DMS 273 treated with DMSO at 0.1 percent for 48 hours (cell line): Measurements from ENCODE around the gene C16orf95.
A peak's percentile ranks its signal among the peaks of the same experiment; 100 is the strongest.

ENCODE experiments used
- DNase-seq: peaks from one replicate; lab custom pipeline; 2025; lab: John Stamatoyannopoulos, UW

C16orf95 gene

GRCh38 chr16:87332150-87332549, 15.0 kb upstream of the C16orf95 start:
- no peak for DNase-seq

DNA sequence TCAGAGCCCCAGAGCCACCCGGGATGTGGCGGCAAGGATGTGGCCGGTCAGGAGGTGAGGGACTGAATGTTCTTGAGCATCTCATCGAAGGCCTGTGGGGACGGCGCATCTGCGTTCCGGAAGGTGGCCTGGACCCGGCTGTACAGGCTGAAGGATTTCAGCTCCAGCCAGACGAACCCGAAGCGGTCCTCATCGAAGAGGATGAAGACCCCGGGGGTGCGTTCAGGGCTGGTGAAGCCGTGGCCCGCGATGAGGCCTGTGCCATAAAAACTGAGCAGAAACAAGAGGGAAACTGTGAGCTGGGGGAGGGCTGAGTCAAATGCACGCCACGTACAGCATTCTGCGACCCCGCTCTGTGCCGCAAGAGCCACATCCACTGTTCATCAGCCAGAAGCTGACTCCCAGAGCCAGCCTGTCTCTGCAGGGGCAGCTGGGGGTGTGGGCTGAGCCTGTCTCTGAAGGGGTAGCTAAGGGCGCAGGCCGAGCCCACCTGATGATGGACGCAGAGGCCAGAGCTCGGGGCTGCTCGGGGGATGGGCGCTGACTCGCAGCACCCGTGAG, 14.1 kb upstream of the C16orf95 start:
- DNase-seq: no peak

DNA sequence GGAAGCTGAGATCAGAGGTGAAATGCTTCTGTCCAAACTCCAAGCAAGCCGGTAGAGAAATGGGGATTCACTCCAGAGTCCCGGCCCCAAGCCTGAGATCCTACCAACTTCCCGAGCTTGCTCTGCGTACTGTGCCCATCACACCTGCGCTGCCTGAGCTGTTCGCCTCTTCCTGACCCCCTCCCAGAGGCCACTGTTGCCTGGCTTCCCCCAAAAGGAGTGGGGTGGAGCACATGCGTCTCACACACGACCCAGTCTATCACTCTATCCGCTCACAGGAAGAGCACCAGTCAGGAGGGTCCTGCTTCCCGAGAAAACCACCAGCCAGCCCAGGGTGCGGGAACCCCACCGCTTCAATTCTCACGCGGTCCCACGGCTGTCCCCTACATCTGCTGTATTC, 13.5 kb upstream of the C16orf95 start:
- no peak for DNase-seq

GRCh38 chr16:87330257-87330624, 13.0 kb upstream of the C16orf95 start:
- DNase-seq: no peak

- DNase-seq: no peak
Measured at GRCh38 chr16:87329436-87330256, 12.5 kb upstream of the C16orf95 start.

- DNase-seq: no peak
Measured at GRCh38 chr16:87328846-87329245, 11.7 kb upstream of the C16orf95 start.

DNA sequence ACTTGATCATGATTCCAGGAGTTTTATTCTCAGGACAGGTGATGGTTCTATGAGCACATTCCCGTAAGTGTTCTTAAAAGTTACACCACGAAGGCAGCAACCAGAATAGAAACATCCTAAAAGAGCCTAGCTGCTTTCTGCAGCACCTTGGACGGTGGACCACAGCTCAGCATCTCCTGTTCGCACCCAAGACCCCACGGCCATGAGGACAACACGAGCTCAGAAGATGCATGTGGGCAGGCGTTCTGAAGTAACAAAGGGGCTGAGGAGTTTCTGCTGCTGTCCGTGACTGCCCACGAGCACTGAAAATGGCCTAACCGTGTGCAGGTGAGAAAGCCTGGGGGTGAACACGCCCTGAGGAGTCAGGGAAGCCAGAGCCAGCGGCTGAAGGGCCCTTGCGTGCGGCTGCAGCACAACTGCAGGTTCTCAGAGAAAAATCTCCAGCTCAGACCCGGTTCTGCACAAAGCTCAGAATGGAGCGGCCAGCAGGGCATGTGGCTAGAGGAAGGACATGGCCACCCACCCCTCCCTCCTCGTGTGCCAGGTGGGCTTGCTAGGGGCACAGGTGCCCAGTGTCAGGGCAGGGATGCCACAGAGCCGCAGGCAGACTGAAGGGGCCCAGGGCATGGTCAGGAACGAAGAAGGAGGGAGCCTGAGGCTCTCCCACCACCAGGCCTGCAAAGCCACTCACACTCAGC, 10.8 kb upstream of the C16orf95 start:
- DNase-seq: no peak

- DNase-seq: no peak
Measured at GRCh38 chr16:87326151-87326571, 9.0 kb upstream of the C16orf95 start.

DNA sequence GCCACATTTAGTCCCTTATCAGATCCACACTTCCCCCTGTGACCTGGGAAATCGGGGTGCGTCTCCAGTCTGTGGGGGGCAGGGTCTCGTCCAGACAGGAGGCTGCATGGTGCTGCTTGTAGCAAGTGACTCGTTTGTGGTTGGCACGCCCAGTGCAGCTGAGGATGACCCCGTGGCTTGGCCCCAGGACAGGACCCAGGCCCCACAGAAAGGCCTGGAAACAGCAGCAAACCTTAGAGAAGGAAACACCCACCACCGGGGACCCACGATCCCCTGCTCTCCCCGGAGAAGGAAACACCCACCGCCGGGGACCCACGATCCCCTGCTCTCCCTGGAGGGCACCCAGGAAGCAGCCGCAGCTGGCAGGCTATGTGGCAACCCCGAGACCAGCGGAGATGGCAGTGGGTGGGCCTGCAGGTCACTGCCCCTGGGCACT, 8.2 kb upstream of the C16orf95 start:
- DNase-seq: no peak

- DNase-seq: no peak
Measured at GRCh38 chr16:87324411-87325275, 7.5 kb upstream of the C16orf95 start.

- peak; percentile 57 for DNase-seq
Measured at GRCh38 chr16:87323727-87324410, 6.7 kb upstream of the C16orf95 start.

DNA sequence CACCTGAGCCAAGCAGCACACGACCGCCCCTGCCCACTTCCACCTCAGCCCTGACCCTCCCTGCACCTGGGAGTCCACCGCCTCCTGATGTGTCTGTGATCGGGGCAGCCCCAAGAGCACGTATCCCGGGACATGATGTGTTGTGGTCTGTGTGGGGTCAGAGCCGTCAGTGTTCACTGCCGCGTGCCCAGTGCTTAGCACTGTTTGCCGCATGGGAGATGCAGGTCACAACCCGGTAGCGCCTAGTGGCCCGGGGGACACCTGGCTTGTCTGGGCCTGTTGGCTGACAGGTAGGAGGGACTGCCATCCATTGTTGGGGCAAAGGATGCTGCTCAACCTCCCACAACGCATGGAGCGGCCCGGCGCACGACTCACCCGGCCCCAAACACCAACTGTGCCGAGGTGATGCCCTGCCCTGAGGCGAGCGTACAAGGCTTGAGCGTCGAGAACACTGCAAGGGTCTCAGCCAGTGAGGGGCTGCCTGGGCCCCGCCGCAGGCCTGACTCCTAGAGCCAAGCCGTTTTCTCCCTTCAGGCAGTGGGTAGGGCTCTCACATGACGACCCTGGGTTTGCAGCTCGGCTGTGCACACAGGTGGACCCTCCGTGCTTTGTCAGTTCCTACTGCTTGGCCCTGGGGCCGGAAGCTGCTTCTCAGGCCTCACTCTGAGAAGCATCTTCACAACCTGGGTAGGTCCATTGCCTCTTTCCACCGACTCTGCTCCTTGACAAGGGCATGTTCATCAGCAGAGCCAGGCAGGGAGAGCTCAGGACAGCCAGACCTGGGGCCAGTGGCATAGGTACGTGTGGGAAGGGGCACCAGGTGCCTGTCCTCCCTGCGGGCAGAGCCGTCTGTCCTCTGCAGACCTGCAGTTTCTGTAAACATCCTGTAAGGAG, 5.9 kb upstream of the C16orf95 start:
- no peak for DNase-seq

- DNase-seq: no peak
Measured at GRCh38 chr16:87322360-87322759, 5.2 kb upstream of the C16orf95 start.

GRCh38 chr16:87321336-87322107, 4.3 kb upstream of the C16orf95 start:
- DNase-seq: peak; percentile 51

DNA sequence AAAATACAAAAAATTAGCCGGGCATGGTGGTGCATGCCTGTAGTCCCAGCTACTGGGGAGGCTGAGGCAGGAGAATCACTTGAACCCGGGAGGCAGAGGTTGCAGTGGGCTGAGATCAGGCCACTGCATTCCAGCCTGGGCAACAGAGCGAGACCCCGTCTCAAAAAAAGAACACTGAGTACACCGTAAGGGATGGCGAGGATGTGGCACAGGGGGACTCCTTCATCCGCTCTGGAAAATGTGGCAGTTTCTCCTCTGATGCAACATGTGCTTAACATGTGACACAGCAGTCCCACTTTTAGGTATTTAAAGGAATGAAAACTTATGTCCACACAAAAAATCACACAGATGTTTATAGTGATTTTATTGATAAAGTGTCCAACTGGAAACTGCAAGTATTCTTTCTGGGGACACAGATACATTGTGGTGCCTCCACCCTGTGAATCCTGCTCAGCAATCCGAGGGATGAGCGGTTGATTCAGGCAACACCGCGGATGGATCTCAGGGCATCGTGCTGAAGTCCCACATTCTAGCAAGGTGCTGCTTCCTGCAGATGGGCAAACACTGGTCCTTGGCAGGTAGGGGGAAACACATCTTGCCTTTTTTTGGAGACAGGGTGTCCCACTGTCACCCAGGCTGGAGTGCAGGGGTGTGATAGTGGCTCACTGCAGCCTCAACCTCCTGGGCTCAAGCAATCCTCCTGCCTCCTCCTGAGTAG, 3.5 kb upstream of the C16orf95 start:
- DNase-seq: no peak

GRCh38 chr16:87319997-87320491, 2.9 kb upstream of the C16orf95 start:
- no peak for DNase-seq

DNA sequence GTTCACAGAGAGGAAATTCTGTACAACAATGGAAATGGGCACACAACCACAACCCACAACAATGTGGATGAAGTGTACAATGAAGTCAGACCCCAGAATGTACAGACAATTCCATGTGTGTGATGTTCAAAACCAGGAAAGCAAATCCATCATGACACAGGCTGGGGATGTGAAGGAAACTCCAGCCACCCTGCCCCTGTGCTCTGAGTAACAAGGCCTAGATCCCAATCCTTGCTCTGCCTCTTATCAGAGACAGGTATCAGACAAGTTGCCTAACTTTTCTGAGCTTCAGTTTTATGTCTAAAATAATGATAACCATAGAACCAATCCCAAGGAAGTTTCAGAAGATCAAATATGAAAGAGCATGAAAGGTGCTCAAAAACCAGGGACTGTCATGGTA, 1.8 kb upstream of the C16orf95 start:
- no peak for DNase-seq

DNA sequence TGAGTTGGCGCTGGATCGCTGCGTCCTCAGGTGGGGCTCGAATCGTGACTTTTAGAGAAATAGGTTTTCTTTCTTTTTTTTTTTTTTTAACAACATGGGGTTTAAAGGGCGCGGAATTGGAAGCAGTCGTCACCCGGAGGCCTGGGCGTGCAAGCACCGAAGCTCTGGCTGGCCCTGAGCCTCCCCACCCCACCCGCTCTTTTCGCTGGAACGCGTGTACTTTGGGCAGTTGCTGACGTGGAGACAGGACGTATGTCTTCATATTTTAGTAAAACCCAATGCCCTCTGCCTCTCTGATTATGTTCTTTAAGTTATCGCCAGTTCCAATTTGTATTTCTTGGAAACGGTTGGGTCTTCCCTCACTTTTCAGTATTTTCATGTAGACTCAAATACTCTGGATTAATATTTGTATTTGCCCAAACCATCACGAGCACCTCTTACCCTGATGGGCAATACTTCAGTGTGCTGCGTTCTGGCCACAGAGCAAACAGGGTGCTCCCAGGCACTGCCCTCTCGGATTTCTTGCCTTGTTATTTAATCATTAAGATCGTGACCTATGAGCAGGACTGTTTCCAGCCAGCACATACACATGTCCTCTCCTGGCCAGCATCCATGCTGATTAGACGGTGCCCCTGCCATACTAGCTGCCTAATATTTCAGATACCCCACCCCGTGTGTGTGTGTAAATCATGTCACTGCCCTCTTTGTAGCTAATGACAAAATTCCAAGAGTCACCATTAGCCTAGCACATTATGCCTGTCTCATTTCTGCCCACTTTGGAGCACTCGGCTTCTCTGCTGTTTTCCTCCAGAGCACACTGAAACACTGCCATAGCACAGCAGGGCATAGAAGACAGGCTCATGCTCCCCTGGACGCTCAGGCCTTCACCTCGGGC, 805 bp upstream of the C16orf95 start:
- DNase-seq: no peak
